Bronchial epithelial cell (primary cell): Measurements from ENCODE around the gene PDZK1IP1. TPM values are rescaled to one million over a fixed set of nuclear protein-coding genes. Genes with fewer than 3 reads are reported as not detected.

ENCODE experiments used
- DNase-seq: peaks from one replicate; pipeline ENCODE4 v3.0.0-alpha.2; 2010; ENCODE audit warnings: low read depth
- FAIRE-seq: peaks from 2 replicates; lab custom pipeline; 2011; peaks lifted over from hg19 to GRCh38; lab: Jason Lieb, UNC
- H3K27me3 ChIP-seq: 2 replicates; pipeline ENCODE4 v1.5.1; 2011; ENCODE audit warnings: low read length; ENCODE audit not compliant: control insufficient read depth, insufficient read depth
- H3K36me3 ChIP-seq: 2 replicates; pipeline ENCODE4 v1.5.1; 2011; ENCODE audit warnings: low read length; ENCODE audit not compliant: control insufficient read depth, insufficient read depth
- H3K4me3 ChIP-seq: 2 replicates; pipeline ENCODE4 v1.5.1; 2011; ENCODE audit warnings: mild to moderate bottlenecking, low read depth, low read length, control low read depth
- total RNA-seq: library from RNA; depleted of rRNA; stranded (reverse); fragments of >200 nt; gene quantifications from 2 replicates; pipeline ENCODE4 v1.2.1, GENCODE V29; 2014
- TF ChIP-seq, protein P1 (sequence below): IDR thresholded peaks from 2 replicates; pipeline ENCODE4 v1.5.1; 2011; ENCODE audit warnings: mild to moderate bottlenecking, moderate library complexity, low read length, control low read depth, inconsistent platforms; ENCODE audit not compliant: insufficient read depth, severe bottlenecking

PDZK1IP1 gene
- total RNA-seq, 1 donor from 2014 or later, result 0.26 TPM

DNA sequence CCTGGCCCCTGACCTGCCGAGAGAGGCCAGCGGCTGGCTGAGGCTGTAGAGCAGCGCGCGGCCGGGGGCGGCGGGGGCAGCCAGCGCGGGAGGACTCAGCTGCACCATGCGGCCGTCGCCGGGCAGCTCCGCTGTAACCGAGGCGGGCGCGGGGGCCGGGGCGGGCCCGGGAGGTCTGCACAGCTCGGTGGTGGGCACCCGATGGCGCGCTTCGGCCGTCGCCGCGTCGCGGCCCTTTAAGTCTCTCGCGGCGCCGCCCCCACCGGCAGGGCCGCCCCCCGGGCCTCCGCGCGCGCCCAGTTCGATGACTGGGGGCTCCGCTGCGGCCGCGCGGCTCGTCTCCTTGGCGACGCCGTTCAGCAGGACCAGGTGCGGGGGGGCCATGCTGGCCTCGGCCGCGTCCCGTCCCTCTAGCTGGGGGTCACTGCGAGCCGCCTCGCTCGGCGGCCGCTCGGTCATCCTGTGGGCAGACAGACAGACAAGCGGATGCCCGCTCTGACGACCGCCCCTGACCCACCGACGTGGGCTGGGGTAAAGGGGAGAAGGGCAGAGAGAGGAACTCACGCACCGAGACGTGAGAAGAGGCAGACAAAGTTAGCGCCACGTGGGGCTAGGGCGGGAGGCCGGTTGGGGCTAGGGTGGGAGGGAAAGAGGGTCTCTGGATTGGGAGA is 35.7 kb upstream of the PDZK1IP1 start:
- DNase-seq (no peak), FAIRE-seq (no peak)
- Histone ChIP-seq H3K4me3 (no peak overlapping the region), H3K36me3 (no peaks in the 10 kb centered on the region), H3K27me3 (peaks cover 68% of the 10 kb centered on the region)
- TF ChIP-seq, protein P1, sequence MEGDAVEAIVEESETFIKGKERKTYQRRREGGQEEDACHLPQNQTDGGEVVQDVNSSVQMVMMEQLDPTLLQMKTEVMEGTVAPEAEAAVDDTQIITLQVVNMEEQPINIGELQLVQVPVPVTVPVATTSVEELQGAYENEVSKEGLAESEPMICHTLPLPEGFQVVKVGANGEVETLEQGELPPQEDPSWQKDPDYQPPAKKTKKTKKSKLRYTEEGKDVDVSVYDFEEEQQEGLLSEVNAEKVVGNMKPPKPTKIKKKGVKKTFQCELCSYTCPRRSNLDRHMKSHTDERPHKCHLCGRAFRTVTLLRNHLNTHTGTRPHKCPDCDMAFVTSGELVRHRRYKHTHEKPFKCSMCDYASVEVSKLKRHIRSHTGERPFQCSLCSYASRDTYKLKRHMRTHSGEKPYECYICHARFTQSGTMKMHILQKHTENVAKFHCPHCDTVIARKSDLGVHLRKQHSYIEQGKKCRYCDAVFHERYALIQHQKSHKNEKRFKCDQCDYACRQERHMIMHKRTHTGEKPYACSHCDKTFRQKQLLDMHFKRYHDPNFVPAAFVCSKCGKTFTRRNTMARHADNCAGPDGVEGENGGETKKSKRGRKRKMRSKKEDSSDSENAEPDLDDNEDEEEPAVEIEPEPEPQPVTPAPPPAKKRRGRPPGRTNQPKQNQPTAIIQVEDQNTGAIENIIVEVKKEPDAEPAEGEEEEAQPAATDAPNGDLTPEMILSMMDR, result no peak

DNA sequence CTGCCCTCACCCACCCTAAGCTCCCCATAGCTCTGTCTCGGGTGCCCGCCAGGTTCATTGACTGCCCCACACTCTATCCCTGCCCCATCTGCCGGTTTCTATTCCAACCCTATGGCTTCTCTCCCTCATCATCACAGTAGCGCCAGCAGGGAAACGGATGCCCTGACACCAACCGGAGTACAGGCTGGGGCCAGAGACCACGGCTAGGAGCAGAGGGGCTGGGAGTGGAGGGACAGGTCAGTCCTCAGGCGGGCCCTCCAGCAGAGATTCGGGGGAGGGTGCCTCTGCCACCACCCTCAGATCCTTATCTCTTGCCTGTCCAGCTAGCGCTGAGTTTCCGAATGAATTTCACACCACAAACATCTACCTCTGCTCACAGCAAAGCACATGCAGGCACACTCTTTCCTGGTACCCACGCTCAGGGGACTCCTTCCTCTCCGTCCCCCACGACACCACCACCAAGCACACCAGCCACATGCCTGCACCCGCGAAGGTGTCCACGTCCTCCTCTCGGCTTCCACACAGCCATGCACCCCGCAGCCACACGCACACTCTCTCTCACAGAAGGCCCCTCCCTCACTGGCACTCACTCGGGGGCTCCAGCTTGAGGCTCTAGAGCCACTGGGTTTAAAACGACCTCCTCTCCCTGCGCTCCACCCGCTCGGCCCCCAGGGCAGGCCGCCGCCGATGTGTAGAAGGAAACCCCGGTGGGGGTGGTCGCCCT is 35.0 kb upstream of the PDZK1IP1 start:
- Histone ChIP-seq H3K27me3 (peaks cover 60% of the 10 kb centered on the region), H3K4me3 (no peak overlapping the region), H3K36me3 (no peaks in the 10 kb centered on the region)
- TF ChIP-seq, protein P1, result no peak
- DNase-seq (no peak), FAIRE-seq (no peak)

DNA sequence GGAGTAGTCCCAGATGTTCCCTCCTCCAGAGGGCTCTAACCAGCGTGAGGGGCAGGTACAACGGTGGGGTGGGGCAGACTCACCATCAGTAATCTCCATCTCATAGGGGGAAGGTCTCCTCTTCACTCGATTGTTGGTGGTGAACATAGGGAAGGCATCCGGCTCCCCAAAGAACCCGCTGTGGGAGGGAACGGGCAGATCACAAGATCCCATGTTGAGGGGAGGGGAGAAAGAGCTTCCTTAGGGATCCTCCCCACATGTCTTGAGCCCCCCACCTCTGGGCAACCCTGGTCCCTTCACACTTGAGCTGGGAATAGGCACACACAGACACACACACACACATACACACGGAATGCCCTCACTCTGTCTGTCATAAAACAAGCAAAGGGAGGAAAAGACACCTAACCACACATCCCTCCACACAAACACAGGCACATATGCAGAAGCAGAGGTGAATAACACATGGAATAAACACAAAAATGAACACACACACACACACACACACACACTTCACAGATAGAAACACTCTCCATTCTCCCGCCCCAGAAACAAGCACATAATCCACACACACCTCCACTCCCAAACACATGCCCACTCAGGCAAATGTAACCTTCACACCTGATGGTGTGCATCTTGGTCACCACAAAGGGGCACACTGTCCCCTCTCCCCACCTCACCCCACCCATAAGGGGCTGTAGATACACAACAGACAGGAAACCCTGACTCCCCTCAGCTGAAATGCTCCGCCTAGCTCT is 34.3 kb upstream of the PDZK1IP1 start:
- no peak for FAIRE-seq
- Histone ChIP-seq H3K27me3 (peaks cover 53% of the 10 kb centered on the region), H3K36me3 (no peaks in the 10 kb centered on the region), H3K4me3 (no peak overlapping the region)
- TF ChIP-seq, protein P1, result no peak
- no peak for DNase-seq

DNA sequence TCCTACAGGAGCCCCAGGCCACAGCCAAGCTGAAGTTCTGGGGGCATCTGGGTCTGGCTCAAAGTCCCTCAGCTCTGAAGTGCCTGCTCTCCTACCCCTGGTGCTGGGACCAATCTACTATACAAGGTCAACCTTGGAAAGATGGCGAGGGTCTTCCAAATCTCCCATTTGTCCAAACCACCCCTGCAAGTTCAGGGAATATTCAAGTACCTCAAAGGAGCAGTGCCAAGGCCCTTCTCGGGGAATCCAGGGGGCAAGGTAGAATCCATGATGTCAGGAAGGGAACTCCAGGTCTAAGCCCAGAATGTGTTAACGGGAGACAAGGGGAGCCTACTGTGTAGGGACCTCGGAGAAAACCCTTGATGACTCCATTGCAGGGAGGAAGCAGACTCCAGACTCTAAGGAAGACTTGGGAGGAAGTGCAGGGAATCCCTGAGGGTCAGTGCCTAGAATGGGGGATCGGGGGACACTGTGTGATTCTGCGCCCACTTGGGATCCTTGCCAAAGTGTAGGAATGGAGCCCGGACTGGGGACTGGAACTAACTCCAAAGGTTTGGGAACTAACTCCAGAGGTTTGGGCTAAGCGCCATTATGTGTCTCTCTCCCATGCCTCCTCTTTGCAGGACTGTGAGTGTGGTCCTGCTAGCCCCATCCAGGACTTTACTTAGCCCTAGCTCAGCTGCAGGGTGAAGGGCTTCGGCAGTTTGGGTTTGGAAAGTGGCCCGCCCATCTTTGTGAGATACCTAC is 33.5 kb upstream of the PDZK1IP1 start:
- DNase-seq (no peak), FAIRE-seq (no peak)
- Histone ChIP-seq H3K4me3 (no peak overlapping the region), H3K36me3 (no peaks in the 10 kb centered on the region), H3K27me3 (peaks cover 46% of the 10 kb centered on the region)
- TF ChIP-seq, protein P1, result no peak

DNA sequence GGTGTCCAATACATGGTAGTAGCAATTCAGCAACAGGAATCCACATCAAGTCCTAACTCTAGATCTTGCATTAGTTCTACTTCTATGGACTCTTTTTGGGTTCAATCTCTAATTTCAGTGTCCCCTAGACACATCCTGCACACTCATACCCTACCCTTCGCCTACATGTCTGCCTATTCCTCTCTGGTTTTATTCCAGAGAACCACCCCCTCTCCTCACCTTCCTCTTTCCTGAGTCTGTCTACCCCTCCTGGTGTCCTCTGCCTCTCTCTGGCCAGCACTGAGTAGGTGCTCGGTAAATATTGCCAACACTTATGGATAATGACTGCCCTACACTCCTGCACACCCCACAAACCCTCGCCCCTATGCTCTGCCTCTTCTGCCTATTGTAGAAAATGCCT is 32.6 kb upstream of the PDZK1IP1 start:
- no peak for DNase-seq
- H3K36me3 ChIP-seq, result no peaks in the 10 kb centered on the region
- TF ChIP-seq, protein P1, result no peak
- H3K4me3 ChIP-seq, result no peak overlapping the region
- H3K27me3 ChIP-seq, result peaks cover 43% of the 10 kb centered on the region
- FAIRE-seq, result no peak
